NCI-H1092 treated with DMSO at 0.1 percent for 48 hours (cell line): ENCODE data around the gene CAVIN3.

Experiments used
- DNase-seq: peaks from one replicate; lab custom pipeline; 2025; lab: John Stamatoyannopoulos, UW

CAVIN3 gene, protein sequence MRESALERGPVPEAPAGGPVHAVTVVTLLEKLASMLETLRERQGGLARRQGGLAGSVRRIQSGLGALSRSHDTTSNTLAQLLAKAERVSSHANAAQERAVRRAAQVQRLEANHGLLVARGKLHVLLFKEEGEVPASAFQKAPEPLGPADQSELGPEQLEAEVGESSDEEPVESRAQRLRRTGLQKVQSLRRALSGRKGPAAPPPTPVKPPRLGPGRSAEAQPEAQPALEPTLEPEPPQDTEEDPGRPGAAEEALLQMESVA

DNA sequence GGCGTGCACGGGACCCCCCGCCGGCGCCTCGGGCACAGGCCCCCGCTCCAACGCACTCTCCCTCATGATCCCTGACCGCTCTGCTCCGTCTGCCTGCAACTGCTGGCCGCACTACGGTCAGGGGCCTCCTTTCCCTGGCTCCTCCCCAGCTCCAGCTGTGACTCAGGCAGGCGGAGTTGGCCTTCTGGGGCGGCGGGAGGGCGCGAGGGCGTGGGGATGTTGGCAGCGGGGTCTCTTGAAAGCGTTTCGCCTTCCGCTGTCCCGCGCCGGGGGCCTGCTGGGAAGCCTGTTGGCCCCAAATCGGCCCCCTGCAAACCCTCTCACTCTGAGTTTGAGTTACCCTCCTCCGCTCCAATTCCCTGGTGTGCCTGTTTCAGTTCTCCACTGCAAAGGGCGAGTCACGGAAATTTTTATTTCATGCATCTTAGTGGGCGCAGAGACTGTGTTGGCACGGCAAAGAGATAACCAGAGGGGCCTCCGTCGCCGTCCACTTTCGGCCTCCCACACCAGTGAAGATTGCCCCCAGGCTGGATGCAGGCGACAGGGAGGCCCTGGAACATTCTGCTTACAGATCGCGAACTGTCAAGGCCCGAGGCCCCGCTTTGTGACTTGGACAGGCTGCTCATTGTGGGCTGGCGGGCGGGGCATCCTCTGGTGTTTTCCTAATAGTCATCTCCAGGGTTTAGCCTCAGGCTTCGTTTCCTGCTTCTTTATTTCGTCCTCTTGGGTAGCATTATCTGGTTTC, at the start of gene CAVIN3:
Gene CAVIN3, minus strand, starts transcription at position 91 of the 745 bp plus-strand sequence. Its CDS starts 25 bp downstream, at position 66.
- no peak for DNase-seq

DNA sequence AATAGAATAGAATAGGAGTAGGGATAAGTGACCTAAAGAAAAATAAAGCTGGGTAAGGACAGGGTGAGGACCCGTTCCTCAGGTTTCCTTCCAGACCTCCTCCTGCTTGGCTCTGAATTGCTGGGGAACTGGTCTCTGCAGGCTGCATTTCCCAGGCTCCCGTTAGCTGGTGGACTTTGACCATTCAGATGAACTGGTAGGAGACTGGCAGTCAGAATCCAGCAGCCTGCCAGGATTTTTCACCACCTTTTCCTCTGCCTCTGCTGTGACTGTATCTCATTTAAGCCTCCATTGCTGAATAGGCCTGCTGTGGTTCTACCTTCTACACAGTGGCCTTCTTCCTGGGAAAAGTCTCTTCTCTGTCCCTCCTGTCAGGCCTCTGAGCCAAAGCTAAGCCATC, 45.4 kb upstream of the CAVIN3 start:
- no peak for DNase-seq

GRCh38 chr11:6362873-6363678, 42.8 kb upstream of the CAVIN3 start:
- DNase-seq = peak; percentile 48

DNA sequence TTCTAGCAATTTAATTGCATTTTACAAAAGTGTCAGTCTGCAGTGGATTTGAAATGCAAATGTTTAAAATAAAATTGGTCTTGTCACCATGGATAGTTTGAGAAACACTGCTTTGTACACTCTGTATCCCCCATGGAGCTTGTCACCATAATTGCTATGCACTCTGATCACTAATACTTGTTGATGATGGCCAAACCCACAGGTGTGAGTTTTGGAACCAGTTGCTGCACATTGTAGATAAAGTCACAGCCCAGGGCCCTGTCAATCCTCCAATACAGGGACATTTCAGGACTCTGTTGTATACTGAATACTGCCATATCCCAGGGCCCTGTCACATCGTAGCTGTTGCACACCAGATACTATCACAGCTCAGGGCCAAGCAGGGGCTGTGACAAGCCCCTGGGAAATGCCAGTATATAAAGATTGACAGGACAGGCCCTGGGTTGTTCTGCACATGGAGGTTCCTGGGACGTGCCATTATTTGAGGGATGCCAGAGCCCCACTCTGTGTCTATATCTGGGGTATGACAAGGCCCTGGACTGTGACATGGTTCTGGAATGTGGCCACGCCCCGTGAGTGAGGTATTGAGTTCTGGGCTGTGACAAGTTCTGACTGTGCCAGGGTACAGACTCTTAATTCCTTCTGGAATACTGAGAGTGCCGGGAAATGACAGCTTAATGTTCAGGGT, 42.0 kb upstream of the CAVIN3 start:
- no peak for DNase-seq

- no peak for DNase-seq
These were observed 39.9 kb upstream of the CAVIN3 start for GRCh38 chr11:6360183-6360582.

GRCh38 chr11:6357222-6357621, 36.9 kb upstream of the CAVIN3 start:
- no peak for DNase-seq

DNA sequence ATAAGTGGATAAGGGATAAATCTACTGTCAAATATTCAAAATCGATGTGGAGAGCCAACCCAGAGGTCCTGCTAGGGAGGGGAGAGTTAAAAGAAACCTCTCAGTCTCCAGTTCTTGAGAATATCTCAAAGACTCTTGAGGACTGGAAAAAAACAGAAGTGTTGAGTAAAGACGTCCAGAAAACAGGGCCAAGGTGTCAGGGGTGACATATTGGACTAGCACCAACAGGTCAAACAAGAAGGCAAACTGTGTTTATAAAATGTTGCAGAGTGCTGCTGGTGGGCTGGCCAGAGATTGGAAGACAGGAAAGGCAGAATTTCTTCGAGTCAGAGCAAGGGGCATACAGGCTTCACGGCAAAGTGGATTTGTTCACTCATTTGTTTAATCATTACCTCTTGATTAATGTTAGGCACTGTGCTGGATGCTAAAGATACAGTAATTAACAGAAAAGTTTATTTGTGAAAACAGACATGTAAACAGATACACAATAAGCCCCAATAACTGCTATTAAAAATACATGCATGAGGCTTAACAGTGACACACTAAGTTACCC, 36.3 kb upstream of the CAVIN3 start:
- no peak for DNase-seq

DNA sequence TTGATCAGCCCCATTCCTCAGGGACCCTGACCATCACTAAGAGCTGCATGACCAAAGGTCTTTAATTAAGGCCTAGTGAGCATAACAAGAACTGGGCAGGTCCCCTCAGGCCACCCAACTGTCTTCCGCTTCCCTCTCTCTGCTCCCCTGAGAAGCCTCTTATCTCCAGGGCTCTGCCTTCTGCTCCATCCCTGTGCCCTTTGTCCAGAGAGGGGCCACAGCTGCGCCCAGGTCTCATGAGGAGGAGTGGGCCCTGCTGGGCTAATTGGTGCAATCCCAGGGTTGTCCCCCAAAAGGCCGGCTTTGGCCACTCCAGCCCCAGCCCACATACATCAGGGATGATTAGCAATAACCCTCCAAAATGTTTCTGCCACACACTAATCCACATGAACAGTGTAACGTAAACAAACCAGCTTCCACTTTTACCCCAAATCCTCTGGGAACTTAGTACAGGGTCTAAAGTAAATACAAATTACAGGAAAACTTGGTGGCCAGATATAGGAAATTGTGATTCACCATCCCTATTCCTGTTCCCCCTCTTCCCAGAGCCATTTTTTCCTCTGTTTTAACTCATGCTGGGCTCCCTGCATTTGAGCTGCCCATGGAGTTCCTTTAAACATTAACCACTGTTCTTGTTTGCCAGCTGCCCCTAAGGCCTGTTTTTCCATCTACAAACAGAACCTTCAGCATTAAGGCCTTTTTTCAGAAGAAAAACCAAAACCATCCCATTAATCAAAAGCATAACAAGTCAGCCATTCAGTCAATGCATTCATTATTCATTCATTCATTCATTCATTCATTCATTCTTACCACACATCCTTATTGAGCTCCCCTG, 34.6 kb upstream of the CAVIN3 start:
- no peak for DNase-seq

- peak; percentile 61 for DNase-seq
These were observed 33.2 kb upstream of the CAVIN3 start for GRCh38 chr11:6353367-6353987.

GRCh38 chr11:6351782-6352382, 31.6 kb upstream of the CAVIN3 start:
- no peak for DNase-seq

DNA sequence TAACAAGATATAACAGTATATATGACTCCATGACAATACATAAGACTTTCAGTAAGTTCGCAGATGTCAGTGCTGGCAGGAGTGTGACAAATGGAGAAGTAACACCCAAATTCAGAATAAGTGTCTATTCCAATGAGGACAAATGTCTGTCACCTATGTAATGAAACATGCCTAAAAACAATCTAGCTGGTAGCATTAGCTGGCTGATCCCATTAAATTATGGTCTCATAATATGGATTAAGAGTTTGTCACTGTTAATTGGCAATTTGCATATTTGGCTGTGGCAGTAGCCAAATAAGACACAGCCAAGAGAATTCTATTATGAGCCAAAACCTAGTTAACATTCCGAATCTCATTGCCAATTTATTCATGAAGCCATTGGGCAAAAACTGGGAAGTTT, 30.2 kb upstream of the CAVIN3 start:
- no peak for DNase-seq

DNA sequence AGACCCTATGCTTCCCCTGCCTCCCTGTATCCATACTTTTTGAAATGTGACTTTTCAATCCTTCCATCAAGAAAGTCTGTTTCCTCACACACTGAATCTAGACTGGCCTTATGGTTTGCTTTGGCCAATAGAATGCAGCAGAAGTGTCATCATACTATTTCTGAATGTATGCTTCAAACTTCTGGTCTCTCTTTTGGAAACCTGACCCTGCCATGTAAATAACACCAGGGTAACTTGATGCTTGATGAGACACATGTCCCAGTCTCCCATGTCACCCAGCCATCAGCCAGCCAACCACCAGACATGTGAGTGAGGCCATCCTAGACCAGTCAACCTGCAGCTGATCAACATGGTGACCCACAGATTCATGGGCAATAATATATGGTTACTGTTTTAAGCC, 29.7 kb upstream of the CAVIN3 start:
- DNase-seq = no peak

- DNase-seq = no peak
These were observed 25.1 kb upstream of the CAVIN3 start for GRCh38 chr11:6345366-6345765.

DNA sequence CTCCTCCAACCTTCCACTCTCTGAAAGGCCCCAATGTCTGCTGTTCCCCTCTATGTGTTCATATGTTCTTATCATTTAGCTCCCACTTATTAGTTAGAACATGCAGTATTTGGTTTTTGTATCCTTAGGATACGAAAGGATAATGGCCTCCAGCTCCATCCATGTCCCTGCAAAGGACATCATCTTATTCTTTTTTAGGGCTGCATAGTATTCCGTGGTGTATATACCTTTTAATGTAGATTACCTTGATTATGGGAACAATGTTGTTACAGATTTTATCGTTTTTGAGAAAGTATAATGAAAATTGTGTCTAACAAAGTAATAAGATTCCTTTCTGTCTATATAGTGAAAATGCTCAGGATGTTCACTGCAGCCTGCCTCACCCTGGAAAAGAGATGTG, 16.0 kb upstream of the CAVIN3 start:
- no peak for DNase-seq

DNA sequence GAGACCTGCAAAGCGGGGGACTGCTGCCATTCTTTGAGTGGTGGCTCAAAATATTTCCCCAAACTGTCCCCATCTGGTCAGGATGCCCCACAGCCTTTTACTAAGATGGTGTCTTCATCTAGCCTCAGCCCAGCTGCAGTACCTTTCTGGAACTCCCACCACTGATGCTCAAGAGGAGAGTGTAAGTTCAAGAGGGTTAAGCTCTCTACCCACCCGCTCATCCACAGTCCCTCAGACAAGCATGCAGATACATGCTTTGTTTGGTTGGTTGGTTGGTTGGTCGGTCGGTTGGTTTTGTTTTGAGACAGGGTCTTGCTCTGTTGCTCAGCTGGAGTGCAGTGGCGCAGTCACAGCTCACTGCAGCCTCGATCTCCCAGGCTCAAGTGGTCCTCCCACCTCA, 14.5 kb upstream of the CAVIN3 start:
- no peak for DNase-seq

GRCh38 chr11:6333095-6333494, 12.8 kb upstream of the CAVIN3 start:
- peak; percentile 27 for DNase-seq

DNA sequence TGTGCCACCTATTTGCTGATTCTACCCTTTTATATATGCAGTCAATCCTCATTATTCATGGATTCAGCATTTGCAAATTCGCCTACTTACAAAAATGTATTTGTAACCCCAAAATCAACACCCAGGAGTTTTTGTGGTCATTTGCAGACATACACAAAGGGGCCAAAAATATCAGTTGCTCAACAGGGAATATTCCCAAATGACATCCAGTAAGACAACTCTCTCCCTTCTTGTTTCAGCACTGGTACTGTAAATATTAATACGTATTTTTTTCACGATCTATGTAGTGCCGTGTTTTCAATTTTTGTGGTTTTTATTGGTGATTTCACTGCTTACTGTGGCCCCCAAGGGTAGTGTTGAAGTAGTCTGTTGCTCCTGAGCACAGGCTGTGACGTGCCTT, 11.8 kb upstream of the CAVIN3 start:
- DNase-seq = no peak

- no peak for DNase-seq
These were observed 8.0 kb upstream of the CAVIN3 start for GRCh38 chr11:6328321-6328720.

DNA sequence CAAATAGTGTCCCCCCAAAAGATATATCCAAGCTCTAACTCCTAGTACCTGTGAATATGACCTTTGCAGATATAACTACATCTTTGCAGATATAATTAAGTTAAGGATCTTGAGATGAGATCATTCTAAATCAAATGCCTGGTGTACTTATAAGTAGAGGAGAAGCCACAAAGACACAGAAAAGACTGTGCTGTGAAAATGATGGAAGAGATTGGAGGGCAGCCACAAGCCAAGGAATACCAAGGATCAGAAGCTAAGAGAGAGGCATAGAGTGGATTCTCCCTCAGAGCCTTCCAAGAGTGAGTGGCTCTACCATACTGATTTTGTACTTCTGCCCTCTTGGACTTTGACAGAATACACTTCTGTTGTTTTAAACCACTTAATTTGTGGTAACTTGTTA, 7.5 kb upstream of the CAVIN3 start:
- no peak for DNase-seq

GRCh38 chr11:6326985-6327384, 6.7 kb upstream of the CAVIN3 start:
- no peak for DNase-seq
